Nephron progenitor cell (in vitro differentiated cells): ENCODE measurements around the gene CCL2.
A peak's percentile ranks its signal among the peaks of the same experiment; 100 is the strongest.

Experiments
- DNase-seq: peaks from one replicate; pipeline ENCODE4 v3.0.0; 2021
- H3K27ac Mint-ChIP-seq: 2 replicates; pipeline ENCODE4 v1.8.0; 2021; ENCODE audit warnings: mild to moderate bottlenecking, moderate library complexity, mixed read lengths
- H3K27me3 Mint-ChIP-seq: 2 replicates; pipeline ENCODE4 v1.8.0; 2021; ENCODE audit warnings: mild to moderate bottlenecking, low read depth, mixed read lengths; ENCODE audit not compliant: poor library complexity
- H3K36me3 Mint-ChIP-seq: 2 replicates; pipeline ENCODE4 v1.8.0; 2021; ENCODE audit warnings: low read depth, mixed read lengths
- H3K4me1 Mint-ChIP-seq: 2 replicates; pipeline ENCODE4 v1.8.0; 2021; ENCODE audit warnings: mixed read lengths
- H3K4me3 Mint-ChIP-seq: 2 replicates; pipeline ENCODE4 v1.8.0; 2021; ENCODE audit warnings: mild to moderate bottlenecking, moderate library complexity, mixed read lengths
- H3K9me3 Mint-ChIP-seq: 2 replicates; pipeline ENCODE4 v1.8.0; 2021; ENCODE audit warnings: mild to moderate bottlenecking, moderate library complexity, mixed read lengths
- TF ChIP-seq, protein P1 (sequence below): fragments of 200-600 bp; sonication (generic); IDR thresholded peaks from 2 replicates; pipeline ENCODE4 v1.5.0; 2021; ENCODE audit warnings: antibody characterized with exemption

CCL2 gene

DNA sequence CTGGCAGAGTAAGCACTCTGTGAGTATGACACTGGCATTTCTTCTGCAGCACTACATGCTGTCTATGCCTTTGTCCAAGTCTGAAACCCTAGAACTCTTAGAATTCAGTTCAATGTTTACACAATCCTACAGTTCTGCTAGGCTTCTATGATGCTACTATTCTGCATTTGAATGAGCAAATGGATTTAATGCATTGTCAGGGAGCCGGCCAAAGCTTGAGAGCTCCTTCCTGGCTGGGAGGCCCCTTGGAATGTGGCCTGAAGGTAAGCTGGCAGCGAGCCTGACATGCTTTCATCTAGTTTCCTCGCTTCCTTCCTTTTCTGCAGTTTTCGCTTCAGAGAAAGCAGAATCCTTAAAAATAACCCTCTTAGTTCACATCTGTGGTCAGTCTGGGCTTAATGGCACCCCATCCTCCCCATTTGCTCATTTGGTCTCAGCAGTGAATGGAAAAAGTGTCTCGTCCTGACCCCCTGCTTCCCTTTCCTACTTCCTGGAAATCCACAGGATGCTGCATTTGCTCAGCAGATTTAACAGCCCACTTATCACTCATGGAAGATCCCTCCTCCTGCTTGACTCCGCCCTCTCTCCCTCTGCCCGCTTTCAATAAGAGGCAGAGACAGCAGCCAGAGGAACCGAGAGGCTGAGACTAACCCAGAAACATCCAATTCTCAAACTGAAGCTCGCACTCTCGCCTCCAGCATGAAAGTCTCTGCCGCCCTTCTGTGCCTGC is at the start of gene CCL2:
TSS of gene CCL2 (plus strand) at position 635 of the 730 bp plus-strand sequence. CDS start at position 700, 65 bp downstream.
- TF ChIP-seq, protein P1, sequence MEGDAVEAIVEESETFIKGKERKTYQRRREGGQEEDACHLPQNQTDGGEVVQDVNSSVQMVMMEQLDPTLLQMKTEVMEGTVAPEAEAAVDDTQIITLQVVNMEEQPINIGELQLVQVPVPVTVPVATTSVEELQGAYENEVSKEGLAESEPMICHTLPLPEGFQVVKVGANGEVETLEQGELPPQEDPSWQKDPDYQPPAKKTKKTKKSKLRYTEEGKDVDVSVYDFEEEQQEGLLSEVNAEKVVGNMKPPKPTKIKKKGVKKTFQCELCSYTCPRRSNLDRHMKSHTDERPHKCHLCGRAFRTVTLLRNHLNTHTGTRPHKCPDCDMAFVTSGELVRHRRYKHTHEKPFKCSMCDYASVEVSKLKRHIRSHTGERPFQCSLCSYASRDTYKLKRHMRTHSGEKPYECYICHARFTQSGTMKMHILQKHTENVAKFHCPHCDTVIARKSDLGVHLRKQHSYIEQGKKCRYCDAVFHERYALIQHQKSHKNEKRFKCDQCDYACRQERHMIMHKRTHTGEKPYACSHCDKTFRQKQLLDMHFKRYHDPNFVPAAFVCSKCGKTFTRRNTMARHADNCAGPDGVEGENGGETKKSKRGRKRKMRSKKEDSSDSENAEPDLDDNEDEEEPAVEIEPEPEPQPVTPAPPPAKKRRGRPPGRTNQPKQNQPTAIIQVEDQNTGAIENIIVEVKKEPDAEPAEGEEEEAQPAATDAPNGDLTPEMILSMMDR, result no peak
- DNase-seq, result peak; percentile 52
- H3K27me3 Mint-ChIP-seq, result peaks cover 33% of the 10 kb centered on the region
- H3K4me3 Mint-ChIP-seq, result peak within 1 kb of the TSS; percentile 82
- H3K9me3 Mint-ChIP-seq, result no peaks in the 10 kb centered on the region
- no peaks in the 10 kb centered on the region for H3K36me3 Mint-ChIP-seq
- peaks cover 45% of the 10 kb centered on the region for H3K4me1 Mint-ChIP-seq
- H3K27ac Mint-ChIP-seq, result peak within 1 kb of the TSS; percentile 0

DNA sequence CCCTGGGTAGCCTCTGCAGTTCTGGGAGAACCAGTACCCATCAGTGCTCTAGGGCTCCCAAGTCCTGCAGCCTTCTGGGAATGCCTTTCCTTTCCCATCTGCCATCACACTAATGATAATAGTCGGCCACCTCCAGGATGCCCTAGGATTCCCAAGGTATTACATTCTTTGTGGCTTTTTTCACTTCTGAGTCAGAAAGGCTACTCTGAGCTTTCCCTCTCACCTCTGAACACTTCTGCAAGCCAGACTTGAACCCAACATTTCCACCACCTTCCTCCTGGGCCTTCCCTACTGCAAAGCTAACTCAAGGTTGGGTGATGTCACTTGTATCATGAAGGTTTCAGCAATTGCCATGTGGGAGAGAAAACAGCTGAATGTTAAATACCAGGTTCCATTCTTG is 49.7 kb upstream of the CCL2 start:
- DNase-seq, result no peak
- peaks cover 29% of the 10 kb centered on the region for H3K27me3 Mint-ChIP-seq
- H3K9me3 Mint-ChIP-seq, result peaks cover 6% of the 10 kb centered on the region
- H3K4me3 Mint-ChIP-seq, result no peak overlapping the region
- no peaks in the 10 kb centered on the region for H3K36me3 Mint-ChIP-seq
- H3K4me1 Mint-ChIP-seq, result no peaks in the 10 kb centered on the region
- TF ChIP-seq, protein P1, result no peak
- H3K27ac Mint-ChIP-seq, result no peak overlapping the region

DNA sequence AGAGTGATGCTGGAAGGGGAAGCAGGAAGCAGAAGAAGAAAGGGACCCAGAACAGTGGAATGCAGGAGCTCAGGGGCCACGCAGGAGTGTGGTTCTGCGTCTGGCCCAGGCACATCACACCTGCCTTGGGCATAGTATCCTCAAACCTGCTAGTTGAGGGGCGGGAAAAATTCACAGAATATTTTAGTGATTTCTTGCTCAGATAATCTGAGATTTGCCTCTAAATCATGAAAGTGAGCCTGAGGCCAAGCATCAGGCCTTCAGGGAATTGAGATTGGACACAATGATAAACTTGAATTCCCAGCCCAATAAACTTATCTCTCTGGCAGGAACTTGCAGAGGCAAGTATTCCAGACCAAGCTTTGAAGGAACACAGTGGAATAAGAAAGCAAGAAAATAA is 48.5 kb upstream of the CCL2 start:
- Mint-ChIP-seq H3K36me3 (no peaks in the 10 kb centered on the region), H3K27me3 (peaks cover 22% of the 10 kb centered on the region), H3K4me3 (no peak overlapping the region), H3K27ac (no peak overlapping the region), H3K4me1 (no peaks in the 10 kb centered on the region), H3K9me3 (peaks cover 14% of the 10 kb centered on the region)
- no peak for DNase-seq
- TF ChIP-seq, protein P1, result no peak

DNA sequence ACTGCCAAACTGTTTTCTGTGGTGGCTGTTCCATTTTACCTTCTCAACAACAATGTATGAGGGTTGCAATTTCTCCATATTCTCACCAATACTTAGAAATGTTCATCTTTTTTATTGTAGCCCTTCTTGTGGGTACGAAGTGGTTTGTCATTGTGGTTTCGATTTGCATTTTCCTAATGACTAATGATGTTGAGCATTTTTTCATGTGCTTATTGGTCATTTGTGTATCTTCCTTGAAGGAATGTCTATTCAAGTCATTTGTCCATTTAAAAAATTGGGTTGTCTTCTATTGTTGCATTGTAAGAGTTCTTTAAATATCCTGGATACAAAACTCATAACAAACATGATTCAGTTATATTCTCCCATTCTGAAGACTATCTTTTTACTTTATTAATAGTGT is 47.5 kb upstream of the CCL2 start:
- Mint-ChIP-seq H3K27me3 (peaks cover 17% of the 10 kb centered on the region), H3K9me3 (peaks cover 19% of the 10 kb centered on the region), H3K27ac (no peak overlapping the region), H3K4me1 (no peaks in the 10 kb centered on the region), H3K4me3 (no peak overlapping the region), H3K36me3 (no peaks in the 10 kb centered on the region)
- no peak for DNase-seq
- TF ChIP-seq, protein P1, result no peak

DNA sequence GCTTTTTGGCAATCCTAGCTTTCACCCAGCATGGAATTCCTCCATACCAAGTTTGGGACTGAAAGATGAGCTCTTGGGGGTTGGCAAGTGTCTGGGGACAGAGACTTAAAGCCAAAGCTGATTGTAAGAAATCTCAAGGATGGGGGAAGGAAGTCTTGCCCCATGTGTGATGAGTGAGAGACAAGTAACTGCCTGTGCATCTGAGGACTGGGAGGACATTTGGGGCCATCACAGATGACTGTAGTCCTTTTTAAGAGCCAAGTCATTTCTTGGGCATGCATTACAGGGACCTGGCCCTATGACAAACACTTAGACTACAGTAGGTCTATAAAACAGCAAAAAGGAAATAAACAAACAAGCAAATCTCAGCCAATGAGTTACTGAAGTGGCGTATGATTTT is 36.3 kb upstream of the CCL2 start:
- H3K27me3 Mint-ChIP-seq, result peaks cover 8% of the 10 kb centered on the region
- H3K36me3 Mint-ChIP-seq, result no peaks in the 10 kb centered on the region
- TF ChIP-seq, protein P1, result no peak
- no peak for DNase-seq
- H3K9me3 Mint-ChIP-seq, result peaks cover 31% of the 10 kb centered on the region
- no peak overlapping the region for H3K27ac Mint-ChIP-seq
- H3K4me1 Mint-ChIP-seq, result no peaks in the 10 kb centered on the region
- H3K4me3 Mint-ChIP-seq, result no peak overlapping the region

DNA sequence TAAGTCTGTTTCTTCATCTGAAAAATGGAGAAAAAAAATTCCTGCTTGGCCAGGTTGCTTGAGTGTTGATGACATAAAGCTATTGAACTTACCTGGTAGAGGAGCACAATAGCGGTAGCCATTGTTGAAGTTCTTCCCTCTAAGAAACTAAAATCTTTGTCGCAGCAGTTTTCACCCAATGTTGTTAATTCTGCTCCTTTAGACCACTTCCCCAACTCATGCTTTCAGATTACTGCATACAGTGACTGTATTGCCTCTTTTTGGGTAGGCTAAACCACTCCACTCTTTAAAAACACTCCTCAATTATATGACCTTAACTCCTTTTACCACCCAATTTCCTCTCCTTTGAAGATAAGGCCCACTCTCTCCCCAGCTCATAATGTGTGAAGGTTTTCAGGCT is 35.7 kb upstream of the CCL2 start:
- TF ChIP-seq, protein P1, result no peak
- no peak overlapping the region for H3K27ac Mint-ChIP-seq
- no peak overlapping the region for H3K4me3 Mint-ChIP-seq
- H3K4me1 Mint-ChIP-seq, result no peaks in the 10 kb centered on the region
- no peak for DNase-seq
- peaks cover 6% of the 10 kb centered on the region for H3K27me3 Mint-ChIP-seq
- no peaks in the 10 kb centered on the region for H3K36me3 Mint-ChIP-seq
- H3K9me3 Mint-ChIP-seq, result peaks cover 24% of the 10 kb centered on the region
